HG03139 (cell line): Measurements from ENCODE around the gene TMUB1.

Source experiments
- ATAC-seq: cut with Tn5 transposase; IDR thresholded peaks from one replicate; pipeline ENCODE4 v1.9.1; 2021; ENCODE audit not compliant: unreplicated experiment

The TMUB1 gene

GRCh38 chr7:151086802-151087244 is 3.5 kb upstream of the TMUB1 start:
- no peak for ATAC-seq

- ATAC-seq = peak; percentile 46
These were observed 2.7 kb upstream of the TMUB1 start, which contains the start of gene AGAP3 for GRCh38 chr7:151085691-151086620. TSS of gene AGAP3 (plus strand) at chr7:151086475. CDS start at chr7:151086742, 267 bp downstream.

- ATAC-seq = no peak
These were observed 2.0 kb upstream of the TMUB1 start for GRCh38 chr7:151085329-151085690.

GRCh38 chr7:151083824-151084160 is 499 bp upstream of the TMUB1 start:
- no peak for ATAC-seq

GRCh38 chr7:151082141-151083070 is 887 bp downstream of the TMUB1 start:
- no peak for ATAC-seq

- no peak for ATAC-seq
These were observed 1.9 kb downstream of the TMUB1 start for GRCh38 chr7:151081170-151082101.

- ATAC-seq = peak; percentile 74
These were observed 2.6 kb downstream of the TMUB1 start, which contains the start of gene FASTK for GRCh38 chr7:151080522-151081169. TSS of gene FASTK (minus strand) at chr7:151080809. CDS start at chr7:151080766, 43 bp downstream.

GRCh38 chr7:151080067-151080521 is 3.2 kb downstream of the TMUB1 start:
- ATAC-seq = no peak

GRCh38 chr7:151079199-151079910 is 3.9 kb downstream of the TMUB1 start:
- no peak for ATAC-seq

- no peak for ATAC-seq
These were observed 4.9 kb downstream of the TMUB1 start for GRCh38 chr7:151078233-151079040.

GRCh38 chr7:151077705-151078232 is 5.5 kb downstream of the TMUB1 start:
- ATAC-seq = no peak

GRCh38 chr7:151076863-151077704 is 6.2 kb downstream of the TMUB1 start:
- ATAC-seq = no peak

GRCh38 chr7:151075978-151076426 is 7.3 kb downstream of the TMUB1 start:
- no peak for ATAC-seq

- no peak for ATAC-seq
These were observed 7.7 kb downstream of the TMUB1 start for GRCh38 chr7:151075662-151075971.

- ATAC-seq = no peak
These were observed 8.3 kb downstream of the TMUB1 start for GRCh38 chr7:151074817-151075661.

- ATAC-seq = no peak
These were observed 9.3 kb downstream of the TMUB1 start for GRCh38 chr7:151073990-151074389.
